GOT3 (cell line): ENCODE measurements around the gene LCLAT1.

ENCODE experiments used
- DNase-seq: peaks from one replicate; lab custom pipeline; 2025; ENCODE audit warnings: mixed read lengths; lab: John Stamatoyannopoulos, UW

LCLAT1 gene

GRCh38 chr2:30422444-30423040 lies 24.5 kb upstream of the LCLAT1 start:
- DNase-seq = no peak

GRCh38 chr2:30424231-30424630 lies 22.8 kb upstream of the LCLAT1 start:
- DNase-seq = no peak

GRCh38 chr2:30425326-30425725 lies 21.7 kb upstream of the LCLAT1 start:
- peak; percentile 16 for DNase-seq

GRCh38 chr2:30427606-30428347 lies 19.3 kb upstream of the LCLAT1 start:
- no peak for DNase-seq

GRCh38 chr2:30428348-30428662 lies 18.7 kb upstream of the LCLAT1 start:
- DNase-seq = no peak

GRCh38 chr2:30428827-30429461 lies 18.1 kb upstream of the LCLAT1 start:
- DNase-seq = no peak

GRCh38 chr2:30433541-30434299 lies 13.3 kb upstream of the LCLAT1 start:
- no peak for DNase-seq

GRCh38 chr2:30434708-30435107 lies 12.3 kb upstream of the LCLAT1 start:
- no peak for DNase-seq

- DNase-seq = no peak
Observed at GRCh38 chr2:30436859-30437435, 10.1 kb upstream of the LCLAT1 start.

- DNase-seq = no peak
Observed at GRCh38 chr2:30437809-30438548, 9.1 kb upstream of the LCLAT1 start.

GRCh38 chr2:30439296-30439695 lies 7.8 kb upstream of the LCLAT1 start:
- no peak for DNase-seq

- no peak for DNase-seq
Observed at GRCh38 chr2:30439879-30440278, 7.2 kb upstream of the LCLAT1 start.

- DNase-seq = no peak
Observed at GRCh38 chr2:30441023-30441422, 6.0 kb upstream of the LCLAT1 start.

GRCh38 chr2:30443081-30443480 lies 4.0 kb upstream of the LCLAT1 start:
- no peak for DNase-seq

- DNase-seq = no peak
Observed at GRCh38 chr2:30444273-30444672, 2.8 kb upstream of the LCLAT1 start.

GRCh38 chr2:30445266-30445821 lies 1.7 kb upstream of the LCLAT1 start:
- DNase-seq = no peak

GRCh38 chr2:30446602-30447148 lies 371 bp upstream of the LCLAT1 start:
- no peak for DNase-seq

- DNase-seq = no peak
Observed at GRCh38 chr2:30448308-30448707, 1.3 kb downstream of the LCLAT1 start.

- DNase-seq = no peak
Observed at GRCh38 chr2:30448866-30449265, 1.8 kb downstream of the LCLAT1 start.

GRCh38 chr2:30450025-30450424 lies 3.0 kb downstream of the LCLAT1 start:
- no peak for DNase-seq

GRCh38 chr2:30453498-30453897 lies 6.5 kb downstream of the LCLAT1 start:
- DNase-seq = no peak
